GM21447 (cell line): Measurements from ENCODE around the gene DOK5.
A peak's percentile ranks its signal among the peaks of the same experiment; 100 is the strongest.
"Not testable (repeated sequence)": the region's sequence is repeated elsewhere in the genome, so short reads cannot be mapped to it uniquely, and the experiment has no call there.

ENCODE experiments used
- ATAC-seq: cut with Tn5 transposase; IDR thresholded peaks from one replicate; pipeline ENCODE4 v1.9.1; 2021; ENCODE audit not compliant: unreplicated experiment

The DOK5 gene

GRCh38 chr20:54469952-54470351 lies 5.4 kb upstream of the DOK5 start:
- ATAC-seq = no peak

DNA sequence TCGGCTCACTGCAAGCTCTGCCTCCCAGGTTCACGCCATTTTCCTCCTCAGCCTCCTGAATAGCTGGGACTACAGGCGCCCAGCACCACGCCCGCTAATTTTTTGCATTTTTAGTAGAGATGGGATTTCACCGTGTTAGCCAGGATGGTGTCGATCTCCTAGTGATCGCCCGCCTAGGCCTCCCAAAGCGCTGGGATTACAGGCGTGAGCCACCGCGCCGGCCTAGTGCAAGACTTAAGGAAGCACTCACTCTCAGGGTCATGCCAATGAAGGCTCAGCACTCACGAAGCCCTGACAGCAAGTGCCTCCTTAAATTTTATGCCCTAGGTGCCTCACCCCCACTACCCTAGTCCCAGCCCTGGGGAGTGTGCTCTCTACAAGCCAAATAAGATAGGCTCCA lies 4.7 kb upstream of the DOK5 start:
- no peak for ATAC-seq

DNA sequence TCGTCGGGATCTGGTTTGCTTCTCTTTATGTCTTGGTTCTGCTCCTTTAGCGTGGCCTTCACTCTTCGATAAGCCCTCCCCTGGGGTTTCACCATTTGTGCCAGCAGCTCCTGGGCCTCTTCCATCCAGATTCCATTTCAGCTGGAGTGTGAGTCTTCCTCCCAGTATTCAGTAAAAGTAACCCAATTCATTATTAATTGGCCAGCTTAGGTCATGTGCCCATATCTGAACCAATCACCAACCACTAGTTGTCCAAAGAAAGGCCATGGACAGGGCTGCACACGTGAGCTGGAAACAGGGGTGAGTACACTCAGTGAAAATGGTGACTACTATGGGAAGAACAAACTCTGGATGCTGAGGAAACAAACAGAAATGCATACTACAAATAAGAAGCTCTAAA lies 2.8 kb upstream of the DOK5 start:
- ATAC-seq = no peak

GRCh38 chr20:54473340-54473739 lies 2.1 kb upstream of the DOK5 start:
- no peak for ATAC-seq

DNA sequence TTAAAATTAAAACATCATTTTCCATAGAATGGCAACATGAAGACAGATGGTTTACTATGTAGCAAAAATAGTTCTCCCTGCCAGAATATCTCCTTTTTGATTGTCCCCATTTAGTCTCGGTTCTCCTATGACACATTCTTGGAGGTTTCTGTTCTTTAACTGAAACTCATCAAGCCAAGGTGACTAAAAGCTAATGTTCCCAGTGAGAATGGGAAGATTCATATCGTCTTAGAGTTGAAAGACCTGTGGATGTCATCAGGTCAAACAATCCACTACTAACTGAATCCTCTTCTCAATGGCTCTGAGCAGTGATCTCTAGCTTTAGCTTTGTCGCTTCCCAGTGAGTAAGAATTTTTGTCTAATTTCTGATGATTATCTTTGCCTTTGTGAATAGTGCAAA lies 1.3 kb upstream of the DOK5 start:
- ATAC-seq = no peak

DNA sequence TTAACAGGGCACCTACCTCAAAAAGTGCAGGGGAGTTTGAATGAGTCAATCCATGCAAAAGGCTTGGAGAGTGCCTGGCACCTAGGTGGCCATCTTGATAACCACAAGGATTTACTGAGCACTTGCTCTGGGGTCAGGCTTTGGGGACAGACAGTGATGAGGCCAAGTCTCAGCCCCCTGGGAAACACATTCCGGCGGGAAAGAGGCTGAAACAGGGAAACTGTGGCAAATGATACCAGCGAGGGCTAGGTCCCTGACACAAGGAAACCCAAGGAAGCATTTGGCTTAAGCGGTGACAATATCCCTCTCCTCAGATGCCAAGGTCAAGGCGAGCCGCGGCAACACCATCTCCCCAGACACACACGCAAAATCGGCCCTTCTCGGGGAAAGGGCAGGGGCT lies 527 bp upstream of the DOK5 start:
- ATAC-seq = no peak

GRCh38 chr20:54476169-54477009 lies 996 bp downstream of the DOK5 start:
- ATAC-seq = no peak

- ATAC-seq = no peak
These were observed 2.0 kb downstream of the DOK5 start for GRCh38 chr20:54477191-54477955.

GRCh38 chr20:54479138-54479906 lies 3.9 kb downstream of the DOK5 start:
- peak; percentile 61 for ATAC-seq

DNA sequence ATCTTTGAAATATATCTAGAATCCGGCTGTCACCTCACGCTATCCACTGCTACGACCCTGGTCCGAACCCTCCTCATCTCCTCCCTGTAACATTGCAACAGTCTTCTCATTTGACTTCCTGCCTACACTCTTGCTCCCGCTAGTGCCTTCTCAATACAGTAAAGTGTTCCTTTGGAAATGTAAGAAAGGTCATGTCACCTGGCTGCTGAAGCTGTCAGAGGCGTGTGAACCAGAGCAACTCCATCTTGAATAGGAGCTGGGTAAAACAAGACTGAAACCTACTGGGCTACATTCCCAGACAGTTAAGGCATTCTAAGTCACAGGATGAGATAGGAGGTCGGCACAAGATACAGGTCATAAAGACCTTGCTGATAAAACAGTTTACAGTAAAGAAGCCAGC lies 4.5 kb downstream of the DOK5 start:
- not testable (repeated sequence) for ATAC-seq

GRCh38 chr20:54481442-54481841 lies 6.0 kb downstream of the DOK5 start:
- no peak for ATAC-seq

DNA sequence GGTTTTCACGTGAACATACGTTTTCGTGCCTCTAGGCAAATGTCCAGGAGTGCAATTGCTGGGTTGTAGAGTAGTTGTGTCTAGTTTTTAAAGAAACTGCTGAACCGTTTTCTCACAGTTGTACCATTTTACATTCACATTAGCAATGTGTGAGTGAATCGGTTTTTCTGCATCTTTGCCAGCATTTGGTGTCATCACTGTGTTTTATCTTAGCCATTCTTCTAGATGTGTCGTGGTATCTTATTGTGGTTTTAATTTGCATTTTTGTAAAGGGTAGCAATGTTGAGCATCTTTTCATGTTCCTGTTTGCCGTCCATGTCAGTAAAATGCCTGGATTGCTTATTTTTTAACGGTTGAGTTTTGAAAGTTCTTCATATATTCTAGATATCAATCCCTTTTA lies 10.2 kb downstream of the DOK5 start:
- ATAC-seq = no peak

- no peak for ATAC-seq
These were observed 11.2 kb downstream of the DOK5 start for GRCh38 chr20:54486585-54486984.

DNA sequence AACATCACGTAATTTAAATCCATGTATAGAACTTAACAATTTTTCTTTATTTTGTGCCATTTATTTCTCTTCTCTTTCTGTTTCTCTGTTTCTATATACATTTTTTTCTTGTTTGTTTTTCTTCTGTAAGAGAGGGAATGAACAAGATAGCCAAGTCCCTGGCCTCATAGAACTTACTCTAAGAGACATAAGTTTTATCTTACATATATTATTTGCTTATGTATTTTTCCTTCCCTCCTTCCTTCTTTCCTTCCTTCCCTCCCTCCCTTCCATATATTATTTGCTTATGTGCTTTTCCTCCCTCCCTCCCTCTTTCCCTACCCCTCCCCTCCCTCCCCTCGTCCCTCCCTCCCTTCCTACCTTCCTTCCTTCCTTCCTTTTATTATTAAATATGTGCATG lies 13.0 kb downstream of the DOK5 start:
- no peak for ATAC-seq

DNA sequence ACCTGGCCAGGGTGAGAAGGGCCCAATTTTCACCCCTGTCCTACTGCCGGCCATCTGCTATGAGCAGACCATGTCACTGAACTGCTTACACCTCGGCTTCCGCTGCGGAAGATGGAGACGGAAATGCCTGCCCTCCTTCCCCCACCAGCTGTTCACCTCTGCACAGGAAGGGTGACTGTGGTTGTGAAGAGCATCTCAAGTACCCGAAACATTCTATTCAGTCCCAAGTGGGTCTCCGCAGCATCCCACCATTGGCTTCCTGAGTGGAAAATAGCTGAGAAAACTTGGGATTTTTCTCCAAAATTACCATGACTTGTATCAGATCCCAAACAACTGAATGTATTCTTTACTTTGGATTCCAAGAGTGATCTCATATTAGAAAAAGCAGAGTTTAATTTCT lies 16.1 kb downstream of the DOK5 start:
- no peak for ATAC-seq

DNA sequence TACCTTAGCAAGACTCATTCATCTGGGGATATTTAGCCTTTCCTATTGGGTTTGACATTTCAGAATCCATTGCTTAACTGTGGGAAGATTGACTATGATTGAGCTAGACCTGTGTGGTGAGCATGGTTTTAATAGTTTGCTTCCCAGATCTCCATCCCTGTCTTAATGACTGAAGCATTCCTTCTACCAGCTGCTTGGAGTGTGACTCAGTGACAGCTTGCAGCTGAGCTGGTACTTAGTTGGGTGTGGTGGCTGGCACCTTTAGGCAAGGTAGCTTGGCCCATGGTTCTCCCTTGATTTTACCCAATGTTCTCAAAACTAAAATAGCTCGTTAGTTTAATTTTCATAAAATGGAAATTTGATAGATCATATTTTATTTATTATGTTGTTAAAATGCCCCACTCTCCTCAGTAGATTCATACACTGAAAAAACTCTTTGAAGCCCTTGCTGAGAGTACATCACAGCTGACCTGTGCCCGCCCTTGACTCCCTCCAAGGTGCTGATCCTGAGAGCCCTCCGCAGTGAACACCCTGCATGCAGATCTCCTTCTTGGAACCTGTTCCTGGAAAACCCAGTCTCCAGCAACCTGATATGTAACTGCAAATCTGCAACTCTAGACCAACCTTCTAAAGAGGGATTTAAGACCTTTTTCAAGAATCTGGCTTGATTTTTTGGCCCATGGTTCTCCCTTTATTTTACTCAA lies 19.1 kb downstream of the DOK5 start:
- no peak for ATAC-seq

DNA sequence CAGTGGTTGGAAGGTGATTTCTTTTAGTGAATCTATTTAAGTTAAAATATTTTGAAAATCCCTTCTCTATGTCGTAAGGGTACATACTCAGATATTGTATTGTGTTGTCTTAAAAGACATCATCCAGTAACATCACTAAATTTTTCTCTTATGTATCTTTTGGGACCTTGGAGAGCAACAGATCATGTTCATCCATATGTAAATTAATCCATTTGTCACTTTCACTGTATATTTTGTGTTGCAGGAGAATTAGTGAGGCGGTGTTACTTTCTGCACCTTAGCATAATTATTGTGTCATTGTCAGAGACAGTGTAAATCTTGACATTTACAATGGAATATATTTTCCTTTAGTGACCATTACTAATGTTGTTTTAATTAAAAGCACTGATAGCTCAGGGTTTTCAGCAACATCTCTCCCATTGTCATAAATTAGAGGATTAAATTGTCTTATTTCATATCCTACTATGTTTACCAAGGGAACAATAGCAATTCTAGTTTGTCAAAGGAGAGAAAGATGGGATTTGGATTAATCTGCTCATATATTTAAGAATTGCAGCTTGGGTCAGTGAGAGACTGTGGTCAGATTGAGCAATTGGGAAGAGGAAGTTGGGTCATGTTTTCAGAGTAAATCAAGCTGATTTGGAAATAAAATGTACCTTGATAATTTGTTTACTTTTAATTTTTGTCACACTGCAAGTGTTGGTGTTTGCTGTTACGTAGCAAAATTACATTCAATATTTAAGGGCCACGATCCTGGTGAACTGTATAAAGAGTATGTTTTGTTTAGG lies 22.7 kb downstream of the DOK5 start:
- ATAC-seq = no peak

DNA sequence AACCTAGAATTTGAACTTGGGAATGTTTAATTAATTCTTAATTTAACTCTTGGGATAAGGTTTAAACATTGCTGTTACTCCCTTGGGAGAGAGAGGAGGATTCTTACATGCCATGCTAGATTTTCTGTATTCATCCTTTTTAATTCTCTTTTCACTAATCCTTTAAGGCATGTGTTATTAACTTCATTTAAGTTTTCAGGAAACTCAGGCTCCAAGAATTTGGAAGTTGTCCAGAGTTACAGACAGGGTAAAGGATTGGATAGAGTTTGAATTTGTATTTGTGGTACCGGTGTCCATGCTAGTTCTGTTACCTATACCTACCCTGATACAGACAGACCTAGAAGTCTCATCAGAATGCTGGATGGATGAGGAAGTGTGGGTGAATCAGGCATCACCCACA lies 23.7 kb downstream of the DOK5 start:
- no peak for ATAC-seq

DNA sequence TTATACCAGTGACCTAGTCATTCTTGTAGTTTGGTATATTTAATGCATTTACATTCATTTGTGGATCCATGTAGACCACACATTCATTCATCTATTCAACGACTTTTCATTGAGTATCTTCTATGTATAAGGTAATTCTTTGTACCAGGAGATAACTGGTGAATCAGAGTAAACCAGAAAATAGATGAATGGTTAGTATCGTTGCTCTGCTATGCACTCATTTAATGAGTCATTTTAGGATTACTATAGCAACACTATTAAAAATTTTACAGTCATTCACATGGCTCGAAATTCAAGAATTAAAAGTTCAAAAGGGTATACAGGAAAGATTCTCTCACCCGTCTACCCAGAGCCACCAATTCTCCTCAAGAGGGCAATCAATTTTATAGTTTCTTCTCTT lies 26.8 kb downstream of the DOK5 start:
- no peak for ATAC-seq

- no peak for ATAC-seq
These were observed 31.2 kb downstream of the DOK5 start for GRCh38 chr20:54506643-54507042.
